ENCODE data around the gene MYO10.

The MYO10 gene

DNA sequence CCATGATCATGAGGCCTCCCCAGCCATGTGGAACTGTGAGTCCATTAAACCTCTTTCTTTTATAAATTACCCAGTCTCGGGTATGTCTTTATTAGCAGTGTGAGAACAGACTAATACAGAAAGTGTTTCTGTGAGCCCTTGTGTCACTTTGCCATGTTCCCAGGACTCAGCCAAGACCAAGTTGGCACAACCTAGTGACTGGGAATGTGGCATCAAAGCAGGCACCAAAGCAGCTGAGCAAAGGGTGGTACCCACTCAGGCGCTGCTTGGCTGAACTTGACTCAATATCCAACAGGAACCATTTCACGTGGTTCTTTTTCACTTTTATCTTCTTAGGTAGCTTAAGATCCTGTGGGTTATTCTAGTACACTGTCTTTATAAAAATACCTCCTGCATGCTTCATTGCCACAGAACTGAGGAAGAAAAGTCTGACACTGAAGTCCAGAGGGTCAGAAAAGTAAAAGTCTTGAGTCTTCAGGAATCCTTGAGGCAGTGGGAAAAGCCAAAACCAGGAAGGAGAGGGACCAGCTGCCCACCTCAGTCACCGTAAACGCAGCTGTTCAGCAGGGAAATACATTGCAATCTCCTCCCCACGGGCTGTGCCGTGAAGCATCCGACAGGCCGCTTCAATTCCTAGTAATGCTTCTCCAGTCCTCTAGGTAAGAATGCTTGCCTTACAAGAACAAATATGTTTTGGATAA lies 228.8 kb downstream of the MYO10 start:
- FAIRE-seq: no peak

DNA sequence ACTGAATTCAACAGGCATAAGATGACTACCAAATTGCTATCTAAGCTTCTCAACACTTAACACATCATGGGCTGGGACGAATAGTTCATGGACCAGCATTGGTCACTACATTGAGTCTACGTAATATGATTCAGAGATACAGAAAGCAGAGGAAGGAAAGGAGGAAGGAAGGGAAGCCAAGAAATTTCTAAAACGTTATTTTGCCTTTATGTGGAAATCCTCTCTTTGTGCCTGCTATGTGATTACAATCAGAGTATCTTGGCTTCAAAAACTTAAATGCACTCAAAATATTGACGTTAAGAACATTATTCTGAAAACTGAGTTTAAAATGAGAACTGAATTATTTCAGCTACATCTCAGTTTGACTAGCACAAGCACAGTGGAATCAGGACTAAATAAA lies 231.1 kb downstream of the MYO10 start:
- DNase-seq (ENCODE audit: insufficient read length, low spot score) (no peak), FAIRE-seq (no peak)
- no peak for TF ChIP-seq POLR2AphosphoS5 (IDR thresholded peaks at IDR 0.05; ENCODE audit: low read depth, low read length)
- no peak for TF ChIP-seq TAF1 (IDR thresholded peaks at IDR 0.05; ENCODE audit: low read depth, low read length)
- TF ChIP-seq POLR2A (IDR thresholded peaks at IDR 0.05; ENCODE audit: low read depth, low read length): no peak
- no peak for TF ChIP-seq SPI1 (IDR thresholded peaks at IDR 0.05; ENCODE audit: low read depth, low read length)
- TF ChIP-seq POU2F2 (IDR thresholded peaks at IDR 0.05; ENCODE audit: low read depth, low read length): no peak
- TF ChIP-seq PAX5 (IDR thresholded peaks at IDR 0.05; ENCODE audit: insufficient read depth, low read length, severe bottlenecking): no peak

More for the DNA sequence above, 228.8 kb downstream of the MYO10 start:
- DNase-seq (ENCODE audit: insufficient read length, low spot score): no peak
- TF ChIP-seq SPI1 (IDR thresholded peaks at IDR 0.05; ENCODE audit: low read depth, low read length) (no peak), PAX5 (IDR thresholded peaks at IDR 0.05; ENCODE audit: insufficient read depth, low read length, severe bottlenecking) (no peak), POLR2A (IDR thresholded peaks at IDR 0.05; ENCODE audit: low read depth, low read length) (no peak), POLR2AphosphoS5 (IDR thresholded peaks at IDR 0.05; ENCODE audit: low read depth, low read length) (no peak), POU2F2 (IDR thresholded peaks at IDR 0.05; ENCODE audit: low read depth, low read length) (no peak), TAF1 (IDR thresholded peaks at IDR 0.05; ENCODE audit: low read depth, low read length) (no peak)

DNA sequence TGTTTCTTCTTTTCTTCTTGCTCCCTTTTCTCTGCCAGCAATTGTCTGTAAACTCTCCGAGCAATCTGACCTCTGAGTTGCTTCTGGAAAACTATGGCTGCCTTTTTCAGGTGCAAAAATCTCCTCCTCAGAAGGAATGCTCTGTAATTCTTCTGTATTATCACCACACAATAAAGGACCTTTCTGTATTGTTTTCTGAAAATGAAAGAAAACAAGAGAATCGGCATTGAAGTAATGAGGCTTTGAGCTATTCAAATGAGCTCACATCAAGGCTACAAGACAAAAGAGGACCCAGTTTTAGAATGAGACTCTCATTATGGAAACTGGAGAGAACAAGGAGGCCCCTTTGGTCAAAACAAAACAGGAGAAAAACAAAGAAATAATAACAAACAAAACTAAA lies 233.1 kb downstream of the MYO10 start:
- DNase-seq (ENCODE audit: insufficient read length, low spot score) (no peak), FAIRE-seq (no peak)
- TF ChIP-seq POLR2A (IDR thresholded peaks at IDR 0.05; ENCODE audit: low read depth, low read length) (no peak), POLR2AphosphoS5 (IDR thresholded peaks at IDR 0.05; ENCODE audit: low read depth, low read length) (no peak), TAF1 (IDR thresholded peaks at IDR 0.05; ENCODE audit: low read depth, low read length) (no peak), POU2F2 (IDR thresholded peaks at IDR 0.05; ENCODE audit: low read depth, low read length) (no peak), PAX5 (IDR thresholded peaks at IDR 0.05; ENCODE audit: insufficient read depth, low read length, severe bottlenecking) (no peak), SPI1 (IDR thresholded peaks at IDR 0.05; ENCODE audit: low read depth, low read length) (no peak)

DNA sequence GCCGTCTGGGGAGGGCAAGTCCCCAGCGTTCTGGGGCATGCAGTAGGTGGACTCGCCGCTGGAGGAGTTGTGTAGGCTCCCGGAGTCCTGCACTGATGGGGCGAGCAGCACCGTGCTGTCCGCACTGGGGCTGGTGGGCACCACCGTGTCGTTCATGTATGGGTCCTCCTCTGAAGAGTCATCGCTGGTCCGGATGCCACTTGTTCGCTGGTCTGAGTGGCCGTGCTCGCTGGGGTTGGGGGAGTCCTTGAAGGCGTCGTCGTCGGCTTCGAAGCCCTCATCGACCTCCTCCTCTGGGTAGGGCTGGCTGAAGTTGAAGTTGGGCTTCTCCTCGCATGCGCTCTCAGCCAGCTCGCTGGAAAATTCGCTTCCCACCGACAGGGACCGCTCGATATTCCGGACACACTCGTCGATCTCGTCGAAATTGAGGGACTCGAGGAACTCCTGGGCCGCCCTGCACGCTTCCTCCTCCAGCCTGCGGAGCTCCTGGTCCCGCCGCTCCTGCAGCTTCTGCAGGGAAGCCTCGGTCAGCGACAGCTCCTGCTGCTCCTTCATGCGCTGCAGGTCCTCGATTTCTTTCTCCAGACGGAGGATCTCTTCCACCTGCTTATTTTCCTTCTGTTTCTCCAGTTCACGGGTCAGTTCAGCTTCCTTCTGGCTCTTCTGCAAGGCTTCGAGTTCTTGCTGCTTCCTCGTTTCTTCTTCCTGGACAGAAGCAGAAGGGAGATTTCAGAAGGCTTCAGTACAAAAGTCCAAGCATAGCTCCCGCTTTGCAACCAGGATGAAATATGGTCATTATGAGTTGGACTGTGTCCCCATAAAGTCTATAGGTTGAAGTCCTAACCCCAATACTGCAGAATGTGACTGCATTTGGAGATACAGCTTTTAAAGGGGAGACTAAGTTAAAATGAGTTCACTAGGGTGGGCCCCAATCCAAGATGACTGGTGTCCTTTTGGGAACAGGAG lies 234.7 kb downstream of the MYO10 start:
- no peak for FAIRE-seq
- TF ChIP-seq TAF1 (IDR thresholded peaks at IDR 0.05; ENCODE audit: low read depth, low read length) (no peak), PAX5 (IDR thresholded peaks at IDR 0.05; ENCODE audit: insufficient read depth, low read length, severe bottlenecking) (no peak), POU2F2 (IDR thresholded peaks at IDR 0.05; ENCODE audit: low read depth, low read length) (no peak), POLR2A (IDR thresholded peaks at IDR 0.05; ENCODE audit: low read depth, low read length) (no peak), POLR2AphosphoS5 (IDR thresholded peaks at IDR 0.05; ENCODE audit: low read depth, low read length) (no peak), SPI1 (IDR thresholded peaks at IDR 0.05; ENCODE audit: low read depth, low read length) (no peak)

DNA sequence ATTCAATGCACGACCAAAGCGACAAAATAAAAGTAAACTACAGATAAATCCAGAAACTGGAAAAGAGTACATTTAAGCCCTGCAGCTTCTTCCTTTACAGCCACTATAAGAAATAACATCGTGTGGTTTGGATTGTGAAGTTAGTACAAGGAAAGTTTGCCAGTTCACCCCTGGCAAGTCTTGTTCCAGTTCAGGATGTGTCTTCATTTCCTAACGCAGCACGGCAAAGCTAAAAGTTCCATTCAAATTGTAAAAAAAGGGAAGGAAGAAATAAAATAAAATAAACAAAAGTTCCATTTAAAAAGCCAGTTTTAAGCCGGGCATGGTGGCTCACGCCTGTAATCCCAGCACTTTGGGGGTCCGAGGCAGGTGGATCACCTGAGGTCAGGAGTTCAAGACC lies 236.0 kb downstream of the MYO10 start:
- no peak for DNase-seq (ENCODE audit: insufficient read length, low spot score)
- FAIRE-seq: no peak
- TF ChIP-seq TAF1 (IDR thresholded peaks at IDR 0.05; ENCODE audit: low read depth, low read length) (no peak), POLR2A (IDR thresholded peaks at IDR 0.05; ENCODE audit: low read depth, low read length) (no peak), POLR2AphosphoS5 (IDR thresholded peaks at IDR 0.05; ENCODE audit: low read depth, low read length) (no peak), SPI1 (IDR thresholded peaks at IDR 0.05; ENCODE audit: low read depth, low read length) (no peak), POU2F2 (IDR thresholded peaks at IDR 0.05; ENCODE audit: low read depth, low read length) (no peak), PAX5 (IDR thresholded peaks at IDR 0.05; ENCODE audit: insufficient read depth, low read length, severe bottlenecking) (no peak)

More for the DNA sequence above, 234.7 kb downstream of the MYO10 start:
- no peak for DNase-seq (ENCODE audit: insufficient read length, low spot score)

DNA sequence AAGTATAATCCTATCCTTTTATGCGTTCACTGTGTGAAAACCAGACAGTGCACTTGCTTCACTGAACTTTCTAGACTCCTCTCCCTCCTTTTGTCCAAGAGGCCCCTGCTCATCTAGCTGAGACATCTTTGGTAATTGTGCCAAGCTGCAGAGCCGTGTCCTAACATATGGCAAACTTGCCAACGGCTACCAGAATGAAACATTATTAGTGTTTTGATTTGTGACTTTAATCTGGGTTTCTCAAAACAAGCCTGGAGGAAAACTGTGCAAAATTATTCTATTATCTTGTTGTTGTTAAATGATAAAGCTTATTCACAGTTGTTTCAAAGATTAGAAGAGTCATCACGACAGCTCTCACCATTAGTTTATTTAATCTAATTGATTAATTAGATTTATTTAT lies 240.3 kb downstream of the MYO10 start:
- DNase-seq (ENCODE audit: insufficient read length, low spot score) (no peak), FAIRE-seq (no peak)
- TF ChIP-seq PAX5 (IDR thresholded peaks at IDR 0.05; ENCODE audit: insufficient read depth, low read length, severe bottlenecking): no peak
- TF ChIP-seq POU2F2 (IDR thresholded peaks at IDR 0.05; ENCODE audit: low read depth, low read length): no peak
- TF ChIP-seq POLR2A (IDR thresholded peaks at IDR 0.05; ENCODE audit: low read depth, low read length): no peak
- no peak for TF ChIP-seq POLR2AphosphoS5 (IDR thresholded peaks at IDR 0.05; ENCODE audit: low read depth, low read length)
- no peak for TF ChIP-seq SPI1 (IDR thresholded peaks at IDR 0.05; ENCODE audit: low read depth, low read length)
- no peak for TF ChIP-seq TAF1 (IDR thresholded peaks at IDR 0.05; ENCODE audit: low read depth, low read length)

DNA sequence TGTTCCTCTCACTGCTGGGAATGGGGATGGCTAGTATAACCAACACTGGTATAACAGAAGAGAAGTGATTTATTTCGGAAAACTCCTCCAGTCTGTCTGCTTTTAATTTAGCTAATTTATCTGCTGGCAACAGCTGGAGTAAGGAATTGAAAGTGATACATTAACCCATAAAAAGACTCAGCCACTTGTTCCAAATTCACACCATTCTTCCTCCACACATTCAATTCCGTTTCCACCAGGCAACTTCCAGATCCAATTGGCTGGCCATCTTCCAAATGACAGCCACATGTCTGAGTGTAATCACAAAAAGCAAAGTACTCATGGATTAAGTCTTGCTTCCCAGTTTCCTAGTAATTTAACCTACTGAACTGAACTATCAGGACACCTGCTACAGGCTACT lies 242.2 kb downstream of the MYO10 start:
- FAIRE-seq (no peak), DNase-seq (ENCODE audit: insufficient read length, low spot score) (no peak)
- TF ChIP-seq SPI1 (IDR thresholded peaks at IDR 0.05; ENCODE audit: low read depth, low read length) (no peak), POLR2AphosphoS5 (IDR thresholded peaks at IDR 0.05; ENCODE audit: low read depth, low read length) (no peak), POU2F2 (IDR thresholded peaks at IDR 0.05; ENCODE audit: low read depth, low read length) (no peak), TAF1 (IDR thresholded peaks at IDR 0.05; ENCODE audit: low read depth, low read length) (no peak), POLR2A (IDR thresholded peaks at IDR 0.05; ENCODE audit: low read depth, low read length) (no peak), PAX5 (IDR thresholded peaks at IDR 0.05; ENCODE audit: insufficient read depth, low read length, severe bottlenecking) (no peak)

DNA sequence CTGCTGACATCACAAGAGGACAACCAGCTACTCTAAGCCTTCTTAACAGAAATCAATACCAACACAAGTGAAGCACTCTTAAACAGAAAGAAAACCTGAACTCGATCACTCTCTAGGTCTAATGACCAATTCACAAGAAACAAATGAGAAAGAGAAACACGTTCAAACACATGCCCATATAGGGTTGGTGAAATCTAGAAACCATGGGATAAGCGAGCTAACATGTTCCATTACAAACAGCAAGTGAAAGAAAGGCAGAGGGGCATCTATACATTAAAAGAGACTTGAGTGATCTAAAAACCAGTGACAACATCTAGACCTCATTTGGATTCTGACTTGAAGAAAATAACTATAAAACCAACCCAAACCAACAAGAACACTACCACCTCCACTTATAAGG lies 244.4 kb downstream of the MYO10 start:
- DNase-seq (ENCODE audit: insufficient read length, low spot score) (no peak), FAIRE-seq (no peak)
- TF ChIP-seq POLR2A (IDR thresholded peaks at IDR 0.05; ENCODE audit: low read depth, low read length): no peak
- no peak for TF ChIP-seq POLR2AphosphoS5 (IDR thresholded peaks at IDR 0.05; ENCODE audit: low read depth, low read length)
- TF ChIP-seq TAF1 (IDR thresholded peaks at IDR 0.05; ENCODE audit: low read depth, low read length): no peak
- TF ChIP-seq PAX5 (IDR thresholded peaks at IDR 0.05; ENCODE audit: insufficient read depth, low read length, severe bottlenecking): no peak
- no peak for TF ChIP-seq SPI1 (IDR thresholded peaks at IDR 0.05; ENCODE audit: low read depth, low read length)
- no peak for TF ChIP-seq POU2F2 (IDR thresholded peaks at IDR 0.05; ENCODE audit: low read depth, low read length)
